Measurements from ENCODE around the gene TSEN15. TPM values are rescaled to one million over a fixed set of nuclear protein-coding genes. Genes with fewer than 3 reads are reported as not detected.

TSEN15 gene
- total RNA-seq, 1 donor from 2014 or later: 52.4 TPM

DNA sequence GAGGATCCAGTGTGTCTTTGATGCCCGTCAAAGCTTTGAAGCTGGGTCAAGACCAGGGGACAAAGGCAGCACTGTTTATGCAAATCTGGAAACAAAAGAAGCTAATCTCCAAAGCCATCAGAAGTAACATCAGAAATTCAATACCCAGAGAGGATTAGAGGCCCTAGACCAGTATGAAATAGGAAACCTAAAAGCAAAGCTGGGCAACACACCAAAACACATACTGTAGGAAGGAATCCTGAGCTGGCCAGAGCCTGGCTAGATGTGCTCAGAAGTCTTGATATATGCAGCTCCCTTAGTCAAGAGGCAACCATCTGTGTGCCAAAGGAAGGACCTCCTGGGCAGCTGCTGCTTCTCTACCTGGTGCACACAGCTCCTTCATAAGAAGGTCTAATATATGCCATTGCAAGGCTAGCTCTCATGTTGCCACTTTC, 26.3 kb upstream of the TSEN15 start:
- H3K36me3 ChIP-seq (ENCODE audit: control insufficient read depth, insufficient read depth, low read length): no peaks in the 10 kb centered on the region
- peaks cover 8% of the 10 kb centered on the region for H3K27me3 ChIP-seq (ENCODE audit: control insufficient read depth, insufficient read depth, low read length)
- FAIRE-seq: no peak
- DNase-seq (ENCODE audit: low read depth): no peak
- TF ChIP-seq, protein P1, sequence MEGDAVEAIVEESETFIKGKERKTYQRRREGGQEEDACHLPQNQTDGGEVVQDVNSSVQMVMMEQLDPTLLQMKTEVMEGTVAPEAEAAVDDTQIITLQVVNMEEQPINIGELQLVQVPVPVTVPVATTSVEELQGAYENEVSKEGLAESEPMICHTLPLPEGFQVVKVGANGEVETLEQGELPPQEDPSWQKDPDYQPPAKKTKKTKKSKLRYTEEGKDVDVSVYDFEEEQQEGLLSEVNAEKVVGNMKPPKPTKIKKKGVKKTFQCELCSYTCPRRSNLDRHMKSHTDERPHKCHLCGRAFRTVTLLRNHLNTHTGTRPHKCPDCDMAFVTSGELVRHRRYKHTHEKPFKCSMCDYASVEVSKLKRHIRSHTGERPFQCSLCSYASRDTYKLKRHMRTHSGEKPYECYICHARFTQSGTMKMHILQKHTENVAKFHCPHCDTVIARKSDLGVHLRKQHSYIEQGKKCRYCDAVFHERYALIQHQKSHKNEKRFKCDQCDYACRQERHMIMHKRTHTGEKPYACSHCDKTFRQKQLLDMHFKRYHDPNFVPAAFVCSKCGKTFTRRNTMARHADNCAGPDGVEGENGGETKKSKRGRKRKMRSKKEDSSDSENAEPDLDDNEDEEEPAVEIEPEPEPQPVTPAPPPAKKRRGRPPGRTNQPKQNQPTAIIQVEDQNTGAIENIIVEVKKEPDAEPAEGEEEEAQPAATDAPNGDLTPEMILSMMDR (IDR thresholded peaks at IDR 0.05; ENCODE audit: insufficient read depth, low read length, severe bottlenecking): no peak
- H3K4me3 ChIP-seq (ENCODE audit: low read depth, low read length): no peak overlapping the region

DNA sequence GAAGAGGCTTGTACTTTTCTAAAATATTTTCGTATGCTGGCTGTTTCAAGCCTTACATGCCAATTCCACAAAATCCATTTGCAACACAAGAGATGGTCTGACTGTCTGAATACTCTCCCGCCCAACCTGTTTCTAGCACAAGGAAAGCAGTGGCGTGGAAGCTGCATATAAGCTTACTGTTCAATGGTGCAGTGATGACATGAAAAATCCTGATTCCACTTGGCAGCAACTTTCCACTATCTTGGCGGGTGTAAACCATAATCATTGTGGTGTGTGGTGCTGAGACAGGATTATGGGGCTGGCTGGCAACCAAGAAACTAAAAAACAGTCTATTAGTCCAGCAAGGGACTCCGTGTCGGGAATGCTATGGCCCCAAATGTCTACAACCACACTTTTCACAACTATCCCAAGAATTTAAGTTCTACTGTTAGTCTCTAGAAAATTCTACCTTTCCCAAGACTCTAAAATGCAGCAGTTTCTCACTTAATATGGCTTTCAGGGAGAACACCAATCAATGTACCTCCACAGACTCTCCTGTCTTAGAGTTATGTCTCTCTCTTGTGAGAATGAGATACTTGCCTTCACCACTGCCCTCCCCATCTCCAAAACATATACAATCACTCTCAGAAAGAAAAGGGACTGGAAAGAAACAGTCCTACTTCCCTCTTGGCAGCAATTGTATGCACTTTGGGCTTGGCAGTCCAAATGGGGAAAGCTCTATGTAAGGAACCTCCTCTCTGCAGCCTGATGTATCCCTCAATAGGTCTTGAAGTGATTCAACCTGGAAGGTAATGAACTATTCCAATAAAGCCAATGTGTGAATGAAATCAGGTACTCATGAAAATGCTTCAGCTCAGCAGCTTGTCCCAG, 23.5 kb upstream of the TSEN15 start:
- Histone ChIP-seq H3K36me3 (ENCODE audit: control insufficient read depth, insufficient read depth, low read length) (no peaks in the 10 kb centered on the region), H3K27me3 (ENCODE audit: control insufficient read depth, insufficient read depth, low read length) (peaks cover 7% of the 10 kb centered on the region), H3K4me3 (ENCODE audit: low read depth, low read length) (no peak overlapping the region)
- DNase-seq (ENCODE audit: low read depth) (no peak), FAIRE-seq (no peak)
- TF ChIP-seq, protein P1 (IDR thresholded peaks at IDR 0.05; ENCODE audit: insufficient read depth, low read length, severe bottlenecking): no peak

GRCh38 chr1:184028854-184029623, 22.5 kb upstream of the TSEN15 start:
- DNase-seq (ENCODE audit: low read depth): no peak
- no peak for FAIRE-seq
- Histone ChIP-seq H3K27me3 (ENCODE audit: control insufficient read depth, insufficient read depth, low read length) (peaks cover 3% of the 10 kb centered on the region), H3K4me3 (ENCODE audit: low read depth, low read length) (no peak overlapping the region), H3K36me3 (ENCODE audit: control insufficient read depth, insufficient read depth, low read length) (no peaks in the 10 kb centered on the region)
- TF ChIP-seq, protein P1 (IDR thresholded peaks at IDR 0.05; ENCODE audit: insufficient read depth, low read length, severe bottlenecking): no peak

GRCh38 chr1:184030433-184031091, 21.0 kb upstream of the TSEN15 start:
- Histone ChIP-seq H3K4me3 (ENCODE audit: low read depth, low read length) (no peak overlapping the region), H3K36me3 (ENCODE audit: control insufficient read depth, insufficient read depth, low read length) (no peaks in the 10 kb centered on the region), H3K27me3 (ENCODE audit: control insufficient read depth, insufficient read depth, low read length) (no peaks in the 10 kb centered on the region)
- TF ChIP-seq, protein P1 (IDR thresholded peaks at IDR 0.05; ENCODE audit: insufficient read depth, low read length, severe bottlenecking): no peak
- DNase-seq (ENCODE audit: low read depth) (peak; percentile 58), FAIRE-seq (no peak)

DNA sequence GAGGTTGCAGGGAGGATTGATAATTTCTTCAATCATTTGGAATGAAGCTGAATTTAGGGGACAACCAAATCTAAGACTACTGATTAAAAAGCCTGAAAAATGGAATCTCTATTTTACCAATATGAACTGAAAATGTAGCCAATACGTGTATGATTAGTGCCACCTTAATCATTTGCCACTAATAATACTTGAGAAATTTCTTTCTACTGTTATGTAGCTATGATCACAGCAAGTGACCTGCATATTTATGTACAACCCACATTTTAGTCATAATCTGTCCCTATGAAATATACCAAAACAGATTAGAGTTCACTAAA, 20.5 kb upstream of the TSEN15 start:
- Histone ChIP-seq H3K36me3 (ENCODE audit: control insufficient read depth, insufficient read depth, low read length) (no peaks in the 10 kb centered on the region), H3K27me3 (ENCODE audit: control insufficient read depth, insufficient read depth, low read length) (peaks cover 4% of the 10 kb centered on the region), H3K4me3 (ENCODE audit: low read depth, low read length) (no peak overlapping the region)
- FAIRE-seq (no peak), DNase-seq (ENCODE audit: low read depth) (no peak)
- TF ChIP-seq, protein P1 (IDR thresholded peaks at IDR 0.05; ENCODE audit: insufficient read depth, low read length, severe bottlenecking): no peak

Data from bronchial epithelial cell (primary cell).